K562 (cell line): ENCODE data around the gene MTSS2. TPM values are rescaled to one million over a fixed set of nuclear protein-coding genes. Genes with fewer than 3 reads are reported as not detected.

Source experiments
- ATAC-seq: fragments of 200-7000 bp; cut with Tn5 transposase; 3 replicates; pipeline ENCODE4 v1.9.1; 2020; ENCODE audit warnings: moderate library complexity
- BruUV-seq: library from RNA; stranded (reverse); fragments of 400-500 nt; replicated peaks from 2 replicates; lab custom pipeline; 2021; lab: Mats Ljungman, UMichigan
- CTCF ChIA-PET: fragments of 300-600 bp; formaldehyde crosslinking; extraction: SDS; loops from one replicate; lab custom pipeline; 2021; ENCODE audit warnings: low intra/inter-chr PET ratio; lab: Yijun Ruan, JAX
- POLR2A ChIA-PET: fragments of 300-600, 350-650 bp; sonication (Branson Sonifier 250); formaldehyde crosslinking; extraction: SDS; loops from one replicate; lab custom pipeline; 2021; ENCODE audit warnings: antibody characterized with exemption, inconsistent platforms; lab: Yijun Ruan, JAX
- DNase-seq, 4 experiments: peaks; one replicate each; pipeline versions ENCODE4 v3.0.0 to v3.0.0-alpha.2; 2011 to 2018; ENCODE audit warnings: low spot score in 3 of 4, mixed read lengths in 3 of 4; ENCODE audit errors: extremely low read depth in 1 of 4
- FAIRE-seq: peaks from 2 replicates; lab custom pipeline; 2011; peaks lifted over from hg19 to GRCh38; lab: Jason Lieb, UNC
- H2AFZ ChIP-seq: 2 replicates; pipeline ENCODE4 v1.6.0; 2011; ENCODE audit warnings: low read depth, low read length, control low read depth, inconsistent platforms
- H3K27ac ChIP-seq: fragments of 200-600 bp; 3 replicates; pipeline ENCODE4 v1.8.0; 2011; ENCODE audit warnings: low read depth, mild to moderate bottlenecking, control low read depth, inconsistent platforms, low read length, moderate library complexity, mixed read lengths; ENCODE audit errors: extremely low read depth
- H3K27me3 ChIP-seq, 2 experiments: fragments of 300-600 bp in 1 of 2; 2 replicates in 1 of 2; 3 replicates in 1 of 2; pipeline versions ENCODE4 v1.6.0 to v1.8.0; 2011; ENCODE audit warnings: inconsistent platforms in 2 of 2, low read length in 2 of 2, mild to moderate bottlenecking in 1 of 2, mixed read lengths in 1 of 2, moderate library complexity in 1 of 2; ENCODE audit not compliant: control insufficient read depth in 2 of 2, insufficient read depth in 2 of 2
- H3K36me3 ChIP-seq: fragments of 300-600 bp; 3 replicates; pipeline ENCODE4 v1.8.0; 2011; ENCODE audit warnings: mild to moderate bottlenecking, low read length, inconsistent platforms; ENCODE audit not compliant: control insufficient read depth, insufficient read depth
- H3K4me1 ChIP-seq, 2 experiments: fragments of 200-600 bp in 1 of 2; replicated peaks in 1 of 2; 2 replicates in 1 of 2; 3 replicates in 1 of 2; pipeline versions ENCODE4 v1.5.1 to v1.8.0; 2011; ENCODE audit warnings: inconsistent platforms in 2 of 2, low read length in 2 of 2, mild to moderate bottlenecking in 1 of 2, mixed read lengths in 1 of 2, moderate library complexity in 1 of 2; ENCODE audit not compliant: control insufficient read depth in 2 of 2, insufficient read depth in 2 of 2
- H3K4me2 ChIP-seq: 2 replicates; pipeline ENCODE4 v1.6.1; 2011; ENCODE audit warnings: low read length, control low read depth, inconsistent platforms, mixed read lengths; ENCODE audit not compliant: insufficient read depth
- H3K4me3 ChIP-seq: fragments of 200-600 bp; sonication (generic), shearing (Covaris generic); 2 replicates; pipeline ENCODE4 v1.5.1; 2016; ENCODE audit warnings: control low read depth, inconsistent platforms
- H3K79me2 ChIP-seq: fragments of 200-600 bp; 3 replicates; pipeline ENCODE4 v1.8.0; 2011; ENCODE audit warnings: low read length, inconsistent platforms; ENCODE audit not compliant: control insufficient read depth, insufficient read depth
- H3K9ac ChIP-seq, 2 experiments: 2 replicates each; pipeline versions ENCODE4 v1.6.0 to v1.6.1; 2011; ENCODE audit warnings: low read depth in 2 of 2, low read length in 2 of 2, control low read depth in 1 of 2, inconsistent platforms in 1 of 2, mild to moderate bottlenecking in 1 of 2, mixed read lengths in 1 of 2; ENCODE audit not compliant: insufficient read depth in 1 of 2
- H3K9me1 ChIP-seq: one replicate; pipeline ENCODE4 v1.6.0; 2011; ENCODE audit warnings: inconsistent platforms, mild to moderate bottlenecking, low read length, moderate library complexity; ENCODE audit not compliant: control insufficient read depth, insufficient read depth
- H3K9me3 ChIP-seq: replicated peaks from 2 replicates; pipeline ENCODE4 v1.5.1; 2011; ENCODE audit warnings: low read depth, low read length, inconsistent platforms; ENCODE audit not compliant: control insufficient read depth, insufficient read depth
- H4K20me1 ChIP-seq: replicated peaks from 2 replicates; pipeline ENCODE4 v1.6.1; 2011; ENCODE audit warnings: low read length, inconsistent platforms, mixed read lengths; ENCODE audit not compliant: control insufficient read depth, insufficient read depth
- MNT ChIP-seq, 2 experiments: fragments of 450-650 bp; conservative IDR thresholded peaks; 2 replicates each; pipeline ENCODE4 v1.6.1; 2017; ENCODE audit warnings: mild to moderate bottlenecking in 2 of 2, moderate library complexity in 2 of 2
- PCBP2 ChIP-seq: fragments of 200-400 bp; formaldehyde crosslinking; IDR thresholded peaks from 2 replicates; pipeline ENCODE4 v1.6.1; 2018; ENCODE audit warnings: low read length, low read depth, mild to moderate bottlenecking, moderate library complexity; ENCODE audit not compliant: poor library complexity, severe bottlenecking
- PURB ChIP-seq: sonication (generic); formaldehyde crosslinking; IDR thresholded peaks from 2 replicates; pipeline ENCODE4 v1.9.0; 2021; ENCODE audit warnings: low read depth, mild to moderate bottlenecking, missing genetic modification reagents
- SIN3B ChIP-seq: fragments of 450-650 bp; IDR thresholded peaks from 2 replicates; pipeline ENCODE4 v1.6.1; 2017; ENCODE audit warnings: low read depth, mild to moderate bottlenecking, moderate library complexity
- XRCC4 ChIP-seq: IDR thresholded peaks from one replicate; pipeline ENCODE4 v1.6.1; 2011; ENCODE audit not compliant: insufficient read depth, insufficient read length; ENCODE audit errors: extremely low read depth
- ZNF431 ChIP-seq: sonication (generic); formaldehyde crosslinking; IDR thresholded peaks from 2 replicates; pipeline ENCODE4 v1.8.0; 2022; ENCODE audit warnings: mild to moderate bottlenecking, missing genetic modification reagents
- WGBS: fragments of 100-300 bp; shearing (Covaris generic); methylation state at CpG from one replicate; pipeline ENCODE4 v1.1.6; 2016; ENCODE audit warnings: low coverage, mixed read lengths; ENCODE audit not compliant: insufficient coverage; ENCODE audit errors: missing lambda C conversion rate; 5-methylcytosine and 5-hydroxymethylcytosine counted together
- in situ Hi-C: fragments of 300-500 bp; cut with MboI; formaldehyde crosslinking; loops from 4 replicates; pipeline ENCODE4 v1.15.0; 2018; ENCODE audit warnings: inconsistent platforms, mixed read lengths
- intact Hi-C: fragments of 100-400 bp; cut with micrococcal nuclease; formaldehyde crosslinking; loops from 2 replicates; pipeline ENCODE4 v1.14.2; 2022
- polyA plus RNA-seq, 8 experiments: library from polyadenylated mRNA; depleted of rRNA in 4 of 8; stranded (reverse) in 5 of 8; unstranded in 3 of 8; fragments of >200 nt; fragmentation: Nextera tagmentation in 2 of 8; fragmentation: Illumina TruSeq in 1 of 8; extraction: Ambion mirVana in 2 of 8; extraction: Trizol in 1 of 8; gene quantifications; 2 replicates each; pipeline versions ENCODE4 v1.2.1 to v1.2.3, GENCODE V29; 2011 to 2014; ENCODE audit warnings: inconsistent platforms in 1 of 8, missing spikeins in 1 of 8
- total RNA-seq, 7 experiments: library from RNA; depleted of rRNA in 6 of 7; stranded (reverse); fragments of >200 nt in 6 of 7; fragmentation: Illumina TruSeq in 2 of 7; extraction: Trizol in 2 of 7; gene quantifications; 2 replicates each; pipeline versions ENCODE4 v1.2.1 to v1.2.3, GENCODE V29; 2011 to 2021; ENCODE audit warnings: low replicate concordance in 1 of 7

The MTSS2 gene
- total and polyA plus RNA-seq, 9 of the 15 experiments (the other 6 are each of a cell fraction or from before 2014, with no cell fraction given), result 0.11 to 60.3 (median 16.9) TPM

DNA sequence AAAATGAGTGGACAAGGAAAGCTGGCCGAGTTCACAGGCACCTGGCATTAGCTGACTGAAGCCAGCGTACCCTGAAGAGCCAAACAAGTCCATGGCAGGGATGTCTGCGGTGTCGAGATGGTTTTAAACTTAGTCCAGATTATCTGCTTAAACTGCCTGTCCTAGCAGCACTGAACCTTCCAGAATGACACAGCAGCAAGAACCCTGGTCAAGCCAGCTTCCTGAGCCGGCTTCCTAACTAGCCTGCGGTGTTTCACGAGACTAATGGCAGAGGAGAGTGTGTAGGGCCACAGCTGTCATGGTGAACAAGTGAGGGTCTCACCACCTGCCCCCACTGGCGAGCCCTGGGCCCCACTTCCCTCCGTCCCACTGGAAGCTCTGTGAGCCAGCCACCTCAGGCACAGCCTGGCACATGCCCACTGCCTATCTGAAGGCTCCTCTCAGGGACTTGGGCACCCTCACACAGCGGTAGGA lies 28.8 kb upstream of the MTSS2 start:
- ChIA-PET POLR2A (interaction anchor here (0.6 to 1.5 kb wide), 4 partner anchors 11 to 53 kb away, joined by 3 to 4 read pairs (median 3); no protein-coding TSS in a partner anchor), CTCF (no interaction called here)
- in situ Hi-C loops, result no loop called here
- Histone ChIP-seq H3K27me3 (no peaks in the 10 kb centered on the region), H3K36me3 (peaks cover 5% of the 10 kb centered on the region; the same call in 1 of the 3 replicates), H3K4me1 (peaks cover 2 to 11% of the 10 kb centered on the region in 2 experiments; a peak in 3 of 5 replicates), H3K27ac (no peak overlapping the region; the same call in 2 of the 3 replicates), H4K20me1 (no peaks in the 10 kb centered on the region), H2AFZ (no peak overlapping the region), H3K9me1 (peaks cover 3% of the 10 kb centered on the region), H3K9ac (peak overlapping the region in 1 of 2 experiments; percentile 31; a peak in 1 of 4 replicates), H3K9me3 (no peaks in the 10 kb centered on the region), H3K4me3 (no peak overlapping the region), H3K79me2 (no peaks in the 10 kb centered on the region), H3K4me2 (no peak overlapping the region)
- 78% methylated on average over 10 of the region's 10 CpGs for WGBS
- no peak for FAIRE-seq
- DNase-seq, result no peak
- TF ChIP-seq PURB (no peak), MNT (conservative IDR thresholded peaks at IDR 0.05) (no peak), PCBP2 (no peak), XRCC4 (no peak), ZNF431 (no peak), SIN3B (no peak)
- intact Hi-C loops, result no loop called here
- no peak for ATAC-seq
- no TSS peak for BruUV-seq
